HPDE6-E6E7 (cell line): ENCODE data around the gene GFRA4.
A peak's percentile ranks its signal among the peaks of the same experiment; 100 is the strongest.

Experiments
- DNase-seq: peaks from one replicate; pipeline ENCODE4 v3.0.0; 2011; ENCODE audit warnings: missing footprints; ENCODE audit errors: extremely low spot score

GFRA4 gene

GRCh38 chr20:3653921-3654320, 9.3 kb downstream of the GFRA4 start:
- no peak for DNase-seq

- DNase-seq, result no peak
Observed at GRCh38 chr20:3652676-3653596, 10.3 kb downstream of the GFRA4 start.

DNA sequence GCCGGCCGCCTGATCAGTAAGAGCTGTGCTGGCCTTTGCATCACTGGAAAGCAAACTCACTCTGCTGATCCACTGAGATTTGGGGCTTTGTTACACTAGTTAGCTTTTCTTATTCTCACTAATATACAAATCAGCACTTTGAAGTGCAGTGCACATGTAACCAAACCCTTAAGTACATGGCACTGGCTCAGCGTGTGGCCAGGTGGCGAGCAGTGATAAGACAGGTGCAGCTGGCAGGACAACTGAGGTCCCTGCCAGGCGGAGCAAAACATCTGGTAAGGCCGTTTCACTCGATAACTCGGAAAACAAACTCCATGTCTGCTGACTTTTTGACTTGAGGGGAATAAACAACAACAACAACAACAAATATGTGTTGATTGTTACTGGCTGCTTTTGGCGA, 11.0 kb downstream of the GFRA4 start:
- no peak for DNase-seq

DNA sequence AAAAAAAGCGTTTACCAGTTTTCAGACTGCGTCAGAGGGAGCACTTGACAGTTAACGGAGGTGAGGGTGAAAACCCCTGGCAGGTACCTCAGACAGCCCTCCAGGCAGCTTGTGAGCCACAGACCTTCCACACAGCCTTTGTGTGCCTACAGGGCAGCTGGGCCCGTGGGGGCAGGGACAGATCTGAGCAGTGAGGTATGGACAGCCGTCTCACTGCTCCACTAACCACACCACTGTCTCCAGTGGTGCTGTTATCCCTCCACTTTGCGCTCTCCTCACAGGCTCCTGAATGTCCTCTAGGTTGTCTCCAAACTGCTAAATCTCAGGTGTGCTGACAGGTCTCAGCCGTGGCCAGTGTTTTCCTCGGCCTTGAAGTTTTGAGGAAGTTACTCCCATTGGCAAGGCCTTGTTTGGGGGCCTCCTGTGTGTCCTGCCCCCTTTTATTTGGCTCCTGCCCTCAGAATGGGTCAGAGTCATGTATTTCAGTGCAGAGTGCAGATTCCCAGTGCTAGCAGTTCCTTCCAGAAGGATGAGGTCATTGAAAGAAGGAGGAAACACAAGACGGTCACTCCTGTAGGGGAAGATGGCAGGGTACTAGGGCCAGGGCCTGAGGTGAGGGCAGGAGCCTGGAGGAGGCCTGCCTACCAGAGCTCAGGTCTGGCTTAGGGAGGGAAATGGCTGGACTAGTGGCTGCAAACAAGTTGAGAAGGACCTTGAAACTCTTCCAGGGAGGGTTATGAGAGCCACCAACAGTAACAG, 11.8 kb downstream of the GFRA4 start:
- DNase-seq, result no peak

DNA sequence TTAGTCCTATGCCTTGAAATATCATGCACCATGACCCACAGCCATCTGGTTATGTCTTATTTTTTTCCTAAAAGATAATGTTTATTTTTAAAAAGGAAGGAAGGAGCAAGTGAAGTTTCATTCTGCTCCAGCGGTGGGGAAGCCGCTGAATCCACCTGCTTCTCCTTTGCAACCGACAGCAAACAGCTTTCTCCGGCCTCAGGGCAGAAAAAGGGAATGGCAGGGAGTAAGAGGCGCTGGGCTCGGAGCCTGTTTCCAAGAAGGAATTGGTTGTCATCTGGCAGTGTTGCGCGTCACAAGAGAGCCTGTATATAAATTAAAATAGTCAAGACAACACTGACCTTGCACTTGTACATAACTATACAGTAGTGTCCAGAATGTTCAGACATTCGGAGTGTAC, 14.2 kb downstream of the GFRA4 start:
- DNase-seq, result no peak

DNA sequence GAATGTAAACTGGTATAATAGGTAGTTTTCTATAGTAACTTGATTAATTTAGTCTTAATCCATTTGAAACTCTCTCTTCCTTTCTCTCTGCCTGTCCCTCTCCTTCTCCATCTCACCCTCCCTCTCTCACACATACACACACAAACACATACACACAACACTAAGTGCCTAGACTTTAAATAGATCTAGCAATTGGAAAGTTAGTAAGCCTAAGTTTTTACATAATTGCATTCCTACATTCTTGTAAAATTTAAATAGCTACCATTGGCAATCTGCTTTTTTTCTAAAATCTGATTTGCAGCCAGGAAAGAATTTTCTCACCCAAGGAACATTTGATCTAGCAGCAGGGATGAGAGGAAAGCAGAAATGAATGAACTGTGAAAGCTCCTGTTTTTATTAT, 15.7 kb downstream of the GFRA4 start:
- DNase-seq, result no peak

- DNase-seq, result no peak
Observed at GRCh38 chr20:3646651-3647050, 16.5 kb downstream of the GFRA4 start.

- peak; percentile 50 for DNase-seq
Observed at GRCh38 chr20:3646067-3646440, 17.1 kb downstream of the GFRA4 start.

DNA sequence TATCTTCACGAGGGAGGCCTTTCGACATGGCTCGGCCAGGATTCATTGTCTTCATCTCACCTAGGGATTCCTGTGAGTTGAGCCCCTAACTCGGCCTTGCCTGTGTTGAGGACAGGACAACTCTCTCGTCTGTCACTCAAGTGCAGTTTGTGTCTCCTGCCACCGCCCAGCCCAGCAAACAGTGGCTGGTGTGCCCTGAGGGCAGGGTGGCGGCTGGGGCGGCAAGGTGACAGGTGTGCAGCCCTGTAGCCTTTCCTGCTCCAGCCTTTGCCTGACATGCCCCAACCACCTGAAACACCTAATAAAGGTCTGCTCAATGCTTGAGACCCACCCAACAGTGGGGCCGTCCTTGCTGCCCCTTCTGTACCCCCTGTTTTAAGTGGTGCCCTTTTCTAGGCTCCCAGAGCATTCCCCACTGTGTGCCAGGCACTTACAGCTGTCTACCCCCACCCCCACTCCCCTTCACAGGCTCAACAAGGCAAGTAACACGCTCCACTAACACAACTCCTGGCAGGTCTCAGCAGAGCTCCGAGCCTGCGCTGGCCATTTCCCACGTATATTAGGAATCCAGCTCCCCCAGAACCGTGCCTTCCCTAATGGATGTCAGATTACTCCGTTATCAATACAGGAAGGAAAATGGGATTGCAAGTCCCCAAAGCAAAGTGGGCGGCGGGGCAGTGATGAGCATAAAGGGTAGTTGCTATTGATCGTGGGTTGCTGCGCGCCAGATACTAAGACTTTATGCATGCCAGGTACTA, 17.7 kb downstream of the GFRA4 start:
- DNase-seq, result no peak

GRCh38 chr20:3640259-3640658, 22.9 kb downstream of the GFRA4 start:
- DNase-seq, result no peak

GRCh38 chr20:3635346-3635745, 27.9 kb downstream of the GFRA4 start:
- DNase-seq, result no peak

DNA sequence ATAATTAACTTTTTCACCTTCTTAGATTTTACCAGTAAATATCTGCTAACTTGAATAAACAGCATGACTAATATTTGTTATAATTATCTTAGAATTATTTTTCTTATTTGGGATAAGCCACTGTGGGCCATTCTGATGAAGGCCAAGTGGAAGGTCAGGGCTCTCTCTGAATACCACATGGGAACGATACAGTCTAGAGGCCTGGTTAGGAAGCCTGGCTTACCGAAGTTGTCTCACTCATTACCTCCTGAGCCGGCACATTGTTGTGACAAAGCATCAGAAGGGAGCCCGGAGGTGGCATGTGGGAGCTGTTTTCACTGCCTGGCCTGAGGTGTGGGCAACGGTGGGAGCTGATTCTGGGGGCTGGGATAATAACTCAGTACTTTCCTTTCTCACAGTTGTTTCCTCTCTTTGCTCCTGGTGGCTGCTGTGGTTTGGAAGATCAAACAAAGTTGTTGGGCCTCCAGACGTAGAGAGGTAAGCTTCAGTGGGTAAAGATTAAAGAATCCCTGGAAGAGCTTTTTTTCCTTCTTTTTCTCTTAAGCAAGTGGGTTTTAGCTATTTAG, 29.2 kb downstream of the GFRA4 start:
- DNase-seq, result no peak

DNA sequence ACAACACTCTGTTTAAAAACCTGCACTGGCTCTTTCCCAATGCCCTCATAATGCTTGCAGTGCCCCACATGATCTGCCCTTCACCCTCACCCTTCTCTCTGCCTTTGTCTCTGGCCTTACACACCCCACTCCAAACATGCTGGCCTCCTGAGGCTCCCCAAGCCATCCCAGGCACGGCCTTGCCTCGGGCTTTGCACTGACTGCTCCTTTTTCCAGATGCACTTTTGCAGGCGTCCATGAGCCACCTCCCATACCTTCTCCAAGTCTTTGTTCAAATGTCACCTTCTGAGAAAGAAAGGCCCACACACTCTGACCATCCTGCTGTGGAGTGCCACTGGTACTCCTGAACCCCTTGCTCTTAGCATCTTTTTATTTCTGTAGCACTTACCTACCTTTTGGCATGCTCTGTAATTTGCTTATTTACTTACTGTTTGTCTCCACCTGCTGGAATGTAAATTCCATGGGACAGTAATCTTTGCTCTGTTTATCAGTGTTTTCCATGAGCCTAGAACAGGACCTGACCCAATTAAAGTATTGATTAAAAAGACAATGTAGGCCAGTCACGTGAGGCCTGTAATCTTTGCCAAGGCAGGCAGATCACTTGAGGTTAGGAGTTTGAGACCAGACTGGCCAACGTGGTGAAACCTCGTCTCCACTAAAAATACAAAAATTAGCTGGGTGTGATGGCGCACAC, 30.7 kb downstream of the GFRA4 start:
- no peak for DNase-seq

DNA sequence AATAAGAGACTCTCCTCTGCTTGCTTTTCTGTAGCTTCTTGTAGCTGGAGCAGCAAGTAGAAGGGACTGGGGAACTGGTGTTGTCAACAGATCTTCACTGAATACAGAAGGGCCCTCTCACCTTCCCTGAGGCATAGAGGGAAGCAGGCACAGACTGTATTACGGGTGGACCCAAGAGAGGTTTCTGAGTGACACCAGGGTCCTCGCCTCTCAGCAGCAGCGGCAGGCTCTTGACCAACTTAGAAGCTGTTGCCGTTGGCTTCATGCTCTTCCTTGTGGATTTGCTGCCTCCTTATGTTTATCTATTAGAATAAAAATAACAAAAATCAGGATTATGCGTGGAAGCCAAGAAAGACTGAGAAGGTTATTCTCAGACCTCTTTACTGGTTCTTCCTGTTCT, 31.7 kb downstream of the GFRA4 start:
- DNase-seq, result no peak

- DNase-seq, result no peak
Observed at GRCh38 chr20:3630429-3630828, 32.8 kb downstream of the GFRA4 start.

DNA sequence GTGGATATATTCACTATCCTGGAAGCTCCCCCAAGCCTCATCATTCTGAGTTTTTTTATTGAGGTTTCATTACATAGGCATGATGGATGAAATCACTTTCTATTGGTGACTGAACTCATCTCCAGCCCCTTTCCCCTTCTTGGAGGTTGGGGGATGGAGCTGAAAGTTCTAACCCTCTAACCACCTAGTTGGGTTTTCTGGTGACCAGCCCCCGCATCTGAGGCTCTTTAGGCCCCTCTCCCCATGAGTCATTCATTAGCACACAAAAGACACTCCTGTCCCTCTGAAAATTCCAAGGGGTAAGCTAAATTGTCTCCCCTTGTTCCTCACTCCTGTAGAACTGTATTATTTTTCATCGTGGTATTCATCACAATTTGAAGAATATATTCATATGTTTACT, 33.3 kb downstream of the GFRA4 start:
- DNase-seq, result no peak

- no peak for DNase-seq
Observed at GRCh38 chr20:3628502-3629314, 34.5 kb downstream of the GFRA4 start.

- no peak for DNase-seq
Observed at GRCh38 chr20:3627476-3627875, 35.7 kb downstream of the GFRA4 start.

DNA sequence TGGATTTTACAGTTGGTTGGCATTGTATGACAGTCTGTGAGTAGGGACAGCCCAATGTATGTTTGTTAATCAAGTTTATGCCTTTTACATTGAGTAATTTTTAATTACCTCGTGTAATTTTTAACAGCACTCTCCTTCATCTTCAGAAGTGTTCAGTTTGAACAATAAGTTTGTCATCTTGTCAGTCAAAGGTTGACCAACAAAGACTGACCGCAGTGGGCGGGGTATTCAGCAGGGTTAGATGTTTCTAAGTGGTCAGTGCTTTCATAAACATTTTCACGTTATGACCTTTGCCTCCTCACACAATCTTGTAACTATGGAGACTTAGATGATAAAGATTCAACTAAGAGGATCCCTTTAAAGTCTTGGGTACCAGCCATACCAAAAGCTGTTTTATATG, 40.8 kb downstream of the GFRA4 start:
- no peak for DNase-seq

DNA sequence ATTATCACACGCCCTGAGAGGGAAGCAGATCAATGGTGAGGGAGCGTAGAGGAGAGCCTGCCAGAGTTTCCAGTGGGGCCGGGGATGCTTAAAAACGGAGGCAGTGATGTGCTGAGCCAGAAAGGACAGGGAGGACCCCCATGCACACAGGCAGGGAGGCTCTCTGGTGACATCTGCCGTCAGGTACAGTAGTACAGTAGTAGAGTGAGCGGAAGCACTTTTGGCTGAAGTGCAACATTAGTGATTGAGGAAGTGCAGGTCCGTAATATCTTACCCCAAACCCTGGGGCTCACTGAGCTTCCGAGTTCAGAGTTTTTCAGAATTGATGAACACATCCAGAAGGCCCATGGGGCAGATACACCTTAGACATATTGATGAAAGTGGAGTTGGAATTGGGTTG, 42.1 kb downstream of the GFRA4 start:
- no peak for DNase-seq

DNA sequence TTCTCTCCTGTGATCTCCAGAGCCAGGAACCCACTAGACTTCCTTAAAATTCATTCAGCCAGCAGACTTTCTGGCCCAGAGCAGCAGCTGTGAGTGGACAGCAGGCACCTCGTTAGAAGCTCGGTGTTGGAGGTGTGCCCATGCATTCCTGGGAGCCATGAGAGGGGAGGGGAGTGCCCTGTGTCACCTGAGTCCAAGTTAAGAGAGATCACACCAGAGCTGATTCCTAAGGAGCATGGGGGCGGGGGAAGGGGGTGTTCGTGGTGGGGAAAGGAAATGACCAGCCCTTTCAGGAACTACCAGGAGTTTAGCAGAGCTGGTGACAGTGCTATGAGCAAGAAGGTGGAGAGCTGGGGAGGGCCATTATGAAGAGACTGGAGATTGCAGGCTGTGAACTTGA, 46.9 kb downstream of the GFRA4 start:
- DNase-seq, result no peak
